ENCODE results near the gene IGF2. TPM values are rescaled to one million over a fixed set of nuclear protein-coding genes. Genes with fewer than 3 reads are reported as not detected.
A peak's percentile ranks its signal among the peaks of the same experiment; 100 is the strongest.

The IGF2 gene
- total RNA-seq, 1 experiment from 2014 or later = 1.5 TPM

- H3K4me1 Mint-ChIP-seq = no peaks in the 10 kb centered on the region
Measured at GRCh38 chr11:2187280-2187707, 48.1 kb upstream of the IGF2 start.

GRCh38 chr11:2186669-2187279 is 47.6 kb upstream of the IGF2 start:
- CTCF ChIA-PET = interaction anchor here (0.6 to 2.9 kb wide), 36 partner anchors 8 to 706 kb away, joined by 3 to 30 read pairs (median 4); partner anchors contain the start of genes C11orf21, TSPAN32 and TSSC4
- ATAC-seq = peak; percentile 78
- POLR2A ChIA-PET = no interaction called here
- Mint-ChIP-seq H3K36me3 (no peaks in the 10 kb centered on the region), H3K4me3 (no peak overlapping the region), H3K27ac (no peak overlapping the region), H3K9me3 (no peaks in the 10 kb centered on the region), H3K4me1 (no peaks in the 10 kb centered on the region), H3K27me3 (ENCODE audit: low read depth) (peaks cover 5% of the 10 kb centered on the region)
- peak; percentile 56 for DNase-seq (ENCODE audit: low spot score)
- peak; percentile 89 for TF ChIP-seq ZNF423 (CRISPR knock-in tag; IDR thresholded peaks at IDR 0.05)
- no peak for TF ChIP-seq OVOL2 (CRISPR knock-in tag; IDR thresholded peaks at IDR 0.05; ENCODE audit: borderline replicate concordance)
- TF ChIP-seq MAX (CRISPR knock-in tag; IDR thresholded peaks at IDR 0.05) = peak; percentile 73; the same call in 1 of the 2 replicates
- no peak for TF ChIP-seq HMGA2 (CRISPR knock-in tag; IDR thresholded peaks at IDR 0.05)
- no peak for TF ChIP-seq EMX1 (CRISPR knock-in tag; IDR thresholded peaks at IDR 0.05)
- no peak for TF ChIP-seq ZNF512 (CRISPR knock-in tag; IDR thresholded peaks at IDR 0.05; ENCODE audit: borderline replicate concordance)
- 0 out of 2 replicates have a peak, but pooled peaks have one; percentile 34 for TF ChIP-seq MYBL2 (CRISPR knock-in tag; IDR thresholded peaks at IDR 0.05)
- no peak for TF ChIP-seq ATF1 (CRISPR knock-in tag; IDR thresholded peaks at IDR 0.05)
- TF ChIP-seq ZNF232 (CRISPR knock-in tag; IDR thresholded peaks at IDR 0.05) = no peak
- peak; percentile 41 for TF ChIP-seq CTCF (IDR thresholded peaks at IDR 0.05)
- no peak for TF ChIP-seq NR3C1 (CRISPR knock-in tag; conservative IDR thresholded peaks at IDR 0.05; ENCODE audit: low read depth)

More at GRCh38 chr11:2187280-2187707, 48.1 kb upstream of the IGF2 start:
- no peaks in the 10 kb centered on the region for H3K36me3 Mint-ChIP-seq
- H3K4me3 Mint-ChIP-seq = no peak overlapping the region
- H3K27me3 Mint-ChIP-seq (ENCODE audit: low read depth) = peaks cover 5% of the 10 kb centered on the region
- no peak overlapping the region for H3K27ac Mint-ChIP-seq
- TF ChIP-seq E2F1 (CRISPR knock-in tag; IDR thresholded peaks at IDR 0.05) (no peak), ESRRA (CRISPR knock-in tag; IDR thresholded peaks at IDR 0.05; ENCODE audit: borderline replicate concordance) (no peak), ZNF281 (CRISPR knock-in tag; IDR thresholded peaks at IDR 0.05) (no peak), MAX (CRISPR knock-in tag; IDR thresholded peaks at IDR 0.05) (no peak)
- ATAC-seq (no peak), DNase-seq (ENCODE audit: low spot score) (no peak)
- ChIA-PET CTCF (interaction anchor here (0.6 to 2.9 kb wide), 13 partner anchors 8 to 354 kb away, joined by 3 to 30 read pairs (median 5); partner anchors contain the start of genes C11orf21 and TSPAN32), POLR2A (no interaction called here)
- H3K9me3 Mint-ChIP-seq = no peaks in the 10 kb centered on the region
